ENCODE results near the gene TMEM187.

- TF ChIP-seq TAF1 (IDR thresholded peaks at IDR 0.05; ENCODE audit: low read depth) (no peak), REST (IDR thresholded peaks at IDR 0.05; ENCODE audit: low read depth) (no peak), FOXM1 (IDR thresholded peaks at IDR 0.05; ENCODE audit: borderline replicate concordance, low read depth) (no peak), EP300 (IDR thresholded peaks at IDR 0.05; ENCODE audit: borderline replicate concordance) (no peak), CEBPB (IDR thresholded peaks at IDR 0.05) (no peak), YY1 (IDR thresholded peaks at IDR 0.05; ENCODE audit: low read depth) (no peak), MAX (IDR thresholded peaks at IDR 0.05) (no peak), EGR1 (IDR thresholded peaks at IDR 0.05) (no peak), TEAD4 (IDR thresholded peaks at IDR 0.05) (no peak), USF1 (IDR thresholded peaks at IDR 0.05) (no peak), TCF12 (IDR thresholded peaks at IDR 0.05; ENCODE audit: low read depth) (no peak)
Observed at GRCh38 chrX:153932220-153932915, 40.2 kb upstream of the TMEM187 start.
